Loucy (cell line): ENCODE data around the gene PEG3.

Experiments
- H2AFZ ChIP-seq: fragments of 200-600 bp; sonication (generic); 2 replicates; pipeline ENCODE4 v1.6.0; 2016; ENCODE audit warnings: antibody characterized with exemption, mild to moderate bottlenecking, low read length, moderate library complexity
- H3F3A ChIP-seq: fragments of 200-600 bp; 2 replicates; pipeline ENCODE4 v1.6.0; 2016; ENCODE audit warnings: antibody characterized with exemption, low read depth, mild to moderate bottlenecking
- H3K27me3 ChIP-seq: fragments of 200-600 bp; sonication (generic); 2 replicates; pipeline ENCODE4 v1.6.1; 2014; ENCODE audit warnings: low read length, mild to moderate bottlenecking; ENCODE audit not compliant: insufficient read depth, poor library complexity, severe bottlenecking
- H3K36me3 ChIP-seq: fragments of 200-600 bp; sonication (generic); 2 replicates; pipeline ENCODE4 v1.6.1; 2016; ENCODE audit warnings: low read length; ENCODE audit not compliant: insufficient read depth
- H3K4me1 ChIP-seq: fragments of 200-600 bp; sonication (generic); 2 replicates; pipeline ENCODE4 v1.5.1; 2014; ENCODE audit warnings: low read length, mild to moderate bottlenecking; ENCODE audit not compliant: insufficient read depth, poor library complexity, severe bottlenecking
- H3K4me2 ChIP-seq: fragments of 200-600 bp; sonication (generic); 2 replicates; pipeline ENCODE4 v1.6.0; 2014; ENCODE audit warnings: antibody characterized with exemption, low read length, low read depth, mild to moderate bottlenecking; ENCODE audit not compliant: poor library complexity, severe bottlenecking
- H3K4me3 ChIP-seq: fragments of 200-600 bp; sonication (generic); 2 replicates; pipeline ENCODE4 v1.5.1; 2014; ENCODE audit warnings: low read length, mild to moderate bottlenecking, mixed read lengths; ENCODE audit not compliant: poor library complexity, severe bottlenecking
- H3K79me2 ChIP-seq: fragments of 200-600 bp; sonication (generic); 2 replicates; pipeline ENCODE4 v1.6.1; 2014; ENCODE audit warnings: low read length; ENCODE audit not compliant: insufficient read depth
- H3K9ac ChIP-seq: fragments of 200-600 bp; sonication (generic); 2 replicates; pipeline ENCODE4 v1.6.0; 2014; ENCODE audit warnings: mild to moderate bottlenecking, low read depth, low read length, moderate library complexity; ENCODE audit not compliant: poor library complexity, severe bottlenecking
- H3K9me2 ChIP-seq: fragments of 200-600 bp; sonication (generic); replicated peaks from 2 replicates; pipeline ENCODE4 v1.6.1; 2016; ENCODE audit warnings: low read depth, low read length, mixed read lengths
- H3K9me3 ChIP-seq: fragments of 200-600 bp; sonication (generic); 2 replicates; pipeline ENCODE4 v1.6.1; 2014; ENCODE audit warnings: mild to moderate bottlenecking, antibody characterized with exemption, low read length, low read depth; ENCODE audit not compliant: insufficient read depth
- H4K20me1 ChIP-seq: fragments of 200-600 bp; sonication (generic); 2 replicates; pipeline ENCODE4 v1.6.0; 2014; ENCODE audit warnings: antibody characterized with exemption, low read length, mild to moderate bottlenecking; ENCODE audit not compliant: insufficient read depth, poor library complexity, severe bottlenecking
- CTCF ChIP-seq: fragments of 200-600 bp; sonication (generic); conservative IDR thresholded peaks from 2 replicates; pipeline ENCODE4 v1.5.1; 2014; ENCODE audit warnings: mild to moderate bottlenecking, antibody characterized with exemption, low read length
- EZH2phosphoT487 ChIP-seq: fragments of 200-600 bp; IDR thresholded peaks from 2 replicates; pipeline ENCODE4 v1.6.1; 2018; ENCODE audit warnings: antibody characterized with exemption, mild to moderate bottlenecking, moderate library complexity, borderline replicate concordance

The PEG3 gene

GRCh38 chr19:56837492-56838023 is 3.0 kb downstream of the PEG3 start:
- no peak overlapping the region for H3K9ac ChIP-seq
- no peaks in the 10 kb centered on the region for H3K4me1 ChIP-seq
- no peak overlapping the region for H3K4me2 ChIP-seq
- H2AFZ ChIP-seq = no peak overlapping the region
- no peaks in the 10 kb centered on the region for H3F3A ChIP-seq
- no peaks in the 10 kb centered on the region for H3K27me3 ChIP-seq
- H4K20me1 ChIP-seq = no peaks in the 10 kb centered on the region
- no peaks in the 10 kb centered on the region for H3K36me3 ChIP-seq
- H3K79me2 ChIP-seq = no peaks in the 10 kb centered on the region
- no peak overlapping the region for H3K4me3 ChIP-seq
- peaks cover 22% of the 10 kb centered on the region; the same call in 1 of the 2 replicates for H3K9me3 ChIP-seq
- TF ChIP-seq EZH2phosphoT487 = no peak
- TF ChIP-seq CTCF = peak; percentile 23; the same call in 1 of the 2 replicates
- no peaks in the 10 kb centered on the region for H3K9me2 ChIP-seq

GRCh38 chr19:56837004-56837403 is 3.5 kb downstream of the PEG3 start:
- TF ChIP-seq CTCF (no peak), EZH2phosphoT487 (no peak)
- no peak overlapping the region for H3K4me2 ChIP-seq
- no peak overlapping the region for H3K9ac ChIP-seq
- H3K4me1 ChIP-seq = no peaks in the 10 kb centered on the region
- no peaks in the 10 kb centered on the region for H3K79me2 ChIP-seq
- H3F3A ChIP-seq = no peaks in the 10 kb centered on the region
- no peaks in the 10 kb centered on the region for H3K27me3 ChIP-seq
- no peaks in the 10 kb centered on the region for H3K9me2 ChIP-seq
- peaks cover 22% of the 10 kb centered on the region; the same call in 1 of the 2 replicates for H3K9me3 ChIP-seq
- no peaks in the 10 kb centered on the region for H4K20me1 ChIP-seq
- H3K4me3 ChIP-seq = no peak overlapping the region
- H2AFZ ChIP-seq = no peak overlapping the region
- H3K36me3 ChIP-seq = no peaks in the 10 kb centered on the region

DNA sequence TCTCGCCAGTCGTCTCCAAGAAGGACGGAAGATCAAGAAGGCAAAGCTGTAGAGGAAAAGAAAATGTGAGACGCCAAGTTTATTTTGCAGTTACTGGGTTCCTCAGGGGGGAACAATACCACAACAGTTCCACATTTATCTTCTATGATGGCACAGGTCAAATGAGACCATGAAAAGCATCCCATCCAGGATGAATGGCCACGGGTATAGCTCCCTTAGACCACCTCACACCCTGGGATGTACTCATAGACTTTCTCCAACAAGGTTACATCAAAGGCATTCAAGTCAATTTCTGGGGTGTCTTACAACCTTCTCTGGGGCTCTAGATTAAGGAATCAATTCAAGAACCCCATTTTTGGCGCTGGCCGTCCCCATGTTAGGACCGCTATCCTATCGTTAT is 4.5 kb downstream of the PEG3 start:
- H3K4me2 ChIP-seq = no peak overlapping the region
- no peaks in the 10 kb centered on the region for H3K9me2 ChIP-seq
- H4K20me1 ChIP-seq = no peaks in the 10 kb centered on the region
- H3K36me3 ChIP-seq = no peaks in the 10 kb centered on the region
- H3K9me3 ChIP-seq = peaks cover 22% of the 10 kb centered on the region; the same call in 1 of the 2 replicates
- H3K4me3 ChIP-seq = no peak overlapping the region
- H3K27me3 ChIP-seq = no peaks in the 10 kb centered on the region
- no peaks in the 10 kb centered on the region for H3K4me1 ChIP-seq
- H2AFZ ChIP-seq = no peak overlapping the region
- H3F3A ChIP-seq = no peaks in the 10 kb centered on the region
- no peaks in the 10 kb centered on the region for H3K79me2 ChIP-seq
- H3K9ac ChIP-seq = no peak overlapping the region
- TF ChIP-seq EZH2phosphoT487 (no peak), CTCF (no peak)
